Stomach (tissue), 9 donors: ENCODE results near the gene LCN6. TPM values are rescaled to one million over a fixed set of nuclear protein-coding genes. Genes with fewer than 3 reads are reported as not detected.
A peak's percentile ranks its signal among the peaks of the same experiment; 100 is the strongest.

Experiments
- DNase-seq, 2 donors: peaks; one replicate each; pipeline versions ENCODE4 v3.0.0 to v3.0.0-alpha.2; 2013 to 2019
- H3K27ac ChIP-seq, 5 donors: fragments of 200-600 bp in 4 of 5; sonication (generic) in 4 of 5; one replicate each; pipeline ENCODE4 v1.5.1; 2013 to 2019; ENCODE audit warnings: mild to moderate bottlenecking in 1 of 5, moderate library complexity in 1 of 5
- H3K27me3 ChIP-seq, 3 donors: fragments of 200-600 bp; sonication (generic); one replicate each; pipeline ENCODE4 v1.5.1; 2017 to 2019; ENCODE audit warnings: mixed run types in 1 of 3
- H3K36me3 ChIP-seq, 4 donors: fragments of 200-600 bp; sonication (generic); 1 replicate in 3 of 4; 2 replicates in 1 of 4; pipeline ENCODE4 v1.5.1; 2016 to 2019
- H3K4me1 ChIP-seq, 4 donors: fragments of 200-600 bp; sonication (generic); one replicate each; pipeline ENCODE4 v1.5.1; 2016 to 2019
- H3K4me3 ChIP-seq, 4 donors: fragments of 200-600 bp; sonication (generic) in 3 of 4; one replicate each; pipeline ENCODE4 v1.5.1; 2016 to 2019; ENCODE audit warnings: mild to moderate bottlenecking in 1 of 4
- H3K9me3 ChIP-seq, 4 donors: fragments of 200-600 bp; sonication (generic); one replicate each; pipeline ENCODE4 v1.5.1; 2016 to 2019
- CTCF ChIP-seq, 7 experiments: fragments of 450-650 bp in 4 of 7; fragments of 200-600 bp in 3 of 7; sonication (generic) in 3 of 7; IDR thresholded peaks; one replicate each; pipeline ENCODE4 v1.5.1; 2016 to 2019; ENCODE audit warnings: antibody characterized with exemption in 7 of 7, control low read depth in 2 of 7, mild to moderate bottlenecking in 1 of 7
- EP300 ChIP-seq: sonication (generic); formaldehyde crosslinking; IDR thresholded peaks from one replicate; pipeline ENCODE4 v1.6.1; 2017; ENCODE audit warnings: antibody characterized with exemption
- POLR2A ChIP-seq, 4 donors: fragments of 450-650 bp; IDR thresholded peaks; one replicate each; pipeline ENCODE4 v1.6.1; 2016; ENCODE audit warnings: antibody characterized with exemption in 4 of 4, control low read depth in 2 of 4, mild to moderate bottlenecking in 1 of 4, moderate library complexity in 1 of 4
- POLR2AphosphoS5 ChIP-seq, 3 donors: sonication (generic); formaldehyde crosslinking; IDR thresholded peaks; one replicate each; pipeline ENCODE4 v1.6.1; 2016; ENCODE audit warnings: antibody characterized with exemption in 3 of 3
- WGBS, 5 donors: extraction: QIAGEN DNeasy Blood & Tissue Kit in 3 of 5; methylation state at CpG; one replicate each; pipeline versions ENCODE4 v1.1.5 to v1.1.7; 2013 to 2018; 5-methylcytosine and 5-hydroxymethylcytosine counted together
- intact Hi-C: fragments of 100-400 bp; cut with DNase I; formaldehyde crosslinking; loops from one replicate; pipeline ENCODE4 v1.15.1; 2023; ENCODE audit warnings: low total_unique reads
- polyA plus RNA-seq, 3 donors: library from polyadenylated mRNA; stranded (reverse); fragments of 200-250 nt; gene quantifications; one replicate each; pipeline ENCODE4 v1.2.3, GENCODE V29; 2013
- total RNA-seq, 5 donors: library from RNA; depleted of rRNA; stranded (reverse); fragments of >200 nt; gene quantifications; one replicate each; pipeline versions ENCODE4 v1.1.0 to v1.2.3, GENCODE V29; 2014 to 2016
- donor health status: healthy with polysubstance abuse.
- donor health status: Bipolar disorder and iron deficiency.
- donor health status: healthy.

Gene LCN6
- total and polyA plus RNA-seq, 8 donors, result 7.0 to 31.2 (median 19.2) TPM; not detected in 2

GRCh38 chr9:136729926-136730325, 18.4 kb downstream of the LCN6 start:
- no peak overlapping the region for H3K27ac ChIP-seq
- no peaks in the 10 kb centered on the region for H3K27me3 ChIP-seq
- TF ChIP-seq POLR2AphosphoS5 (IDR thresholded peaks at IDR 0.05) (no peak), EP300 (no peak), CTCF (IDR thresholded peaks at IDR 0.05) (no peak), POLR2A (IDR thresholded peaks at IDR 0.05) (no peak)
- 93 to 100% (median 96%) methylated on average over 3 to 8 of the region's 8 CpGs for WGBS, 5 donors
- no peaks in the 10 kb centered on the region for H3K9me3 ChIP-seq
- intact Hi-C loops, result no loop called here
- DNase-seq, result no peak
- peaks cover 29 to 37% (median 36%) of the 10 kb centered on the region in 4 donors for H3K4me1 ChIP-seq
- H3K36me3 ChIP-seq, result peaks cover 13 to 19% (median 17%) of the 10 kb centered on the region in 4 donors
- H3K4me3 ChIP-seq, result no peak overlapping the region

GRCh38 chr9:136729144-136729543, 19.2 kb downstream of the LCN6 start:
- Histone ChIP-seq H3K36me3 (peaks cover 21 to 26% (median 25%) of the 10 kb centered on the region in 4 donors), H3K9me3 (no peaks in the 10 kb centered on the region), H3K4me1 (peaks cover 29 to 45% (median 41%) of the 10 kb centered on the region in 4 donors), H3K27me3 (no peaks in the 10 kb centered on the region), H3K4me3 (peak overlapping the region; percentile 74 to 83 (median 76)), H3K27ac (peak overlapping the region in 1 of 5 donors; percentile 85)
- DNase-seq, result no peak
- TF ChIP-seq POLR2A (IDR thresholded peaks at IDR 0.05) (no peak), EP300 (no peak), POLR2AphosphoS5 (IDR thresholded peaks at IDR 0.05) (no peak), CTCF (IDR thresholded peaks at IDR 0.05) (no peak)
- WGBS, 5 donors, result 80 to 90% (median 87%) methylated on average over 3 to 7 of the region's 7 CpGs
- intact Hi-C loops, result no loop called here

- Histone ChIP-seq H3K27ac (peak overlapping the region in 4 of 5 donors; percentile 69 to 85 (median 78)), H3K9me3 (no peaks in the 10 kb centered on the region), H3K36me3 (peaks cover 26 to 31% (median 30%) of the 10 kb centered on the region in 4 donors), H3K27me3 (no peaks in the 10 kb centered on the region), H3K4me3 (peak overlapping the region; percentile 74 to 83 (median 76)), H3K4me1 (peaks cover 29 to 50% (median 42%) of the 10 kb centered on the region in 4 donors)
- TF ChIP-seq CTCF (IDR thresholded peaks at IDR 0.05), result no peak
- no peak for TF ChIP-seq POLR2AphosphoS5 (IDR thresholded peaks at IDR 0.05)
- TF ChIP-seq POLR2A (IDR thresholded peaks at IDR 0.05), result no peak
- no peak for TF ChIP-seq EP300
- intact Hi-C loops, result no loop called here
- WGBS, 5 donors, result 0 to 6% (median 4%) methylated on average over 24 to 53 of the region's 53 CpGs
- DNase-seq, result peak in 1 of 2 donors; percentile 65
Observed at GRCh38 chr9:136728548-136729123, 19.7 kb downstream of the LCN6 start.

- TF ChIP-seq POLR2AphosphoS5 (IDR thresholded peaks at IDR 0.05) (peak; percentile 94 to 100 (median 100)), CTCF (IDR thresholded peaks at IDR 0.05) (peak in 6 of 7 experiments; percentile 40 to 98 (median 87)), POLR2A (IDR thresholded peaks at IDR 0.05) (peak in 2 of 4 donors; percentile 57 to 93), EP300 (no peak)
- H3K4me1 ChIP-seq, result peaks cover 29 to 55% (median 45%) of the 10 kb centered on the region in 4 donors
- H3K4me3 ChIP-seq, result peak overlapping the region; percentile 74 to 83 (median 76)
- no peaks in the 10 kb centered on the region for H3K9me3 ChIP-seq
- peak; percentile 92 to 96 for DNase-seq
- intact Hi-C loops, result no loop called here
- WGBS, 5 donors, result 0 to 4% (median 1%) methylated on average over 13 to 66 of the region's 66 CpGs
- H3K27me3 ChIP-seq, result no peaks in the 10 kb centered on the region
- peak overlapping the region; percentile 69 to 85 (median 79) for H3K27ac ChIP-seq
- H3K36me3 ChIP-seq, result peaks cover 31 to 37% (median 36%) of the 10 kb centered on the region in 4 donors
Observed at GRCh38 chr9:136728080-136728547, 20.2 kb downstream of the LCN6 start.
